ENCODE data around the gene CRADD.
"Not testable (repeated sequence)": the region's sequence is repeated elsewhere in the genome, so short reads cannot be mapped to it uniquely, and the experiment has no call there.

CRADD gene

DNA sequence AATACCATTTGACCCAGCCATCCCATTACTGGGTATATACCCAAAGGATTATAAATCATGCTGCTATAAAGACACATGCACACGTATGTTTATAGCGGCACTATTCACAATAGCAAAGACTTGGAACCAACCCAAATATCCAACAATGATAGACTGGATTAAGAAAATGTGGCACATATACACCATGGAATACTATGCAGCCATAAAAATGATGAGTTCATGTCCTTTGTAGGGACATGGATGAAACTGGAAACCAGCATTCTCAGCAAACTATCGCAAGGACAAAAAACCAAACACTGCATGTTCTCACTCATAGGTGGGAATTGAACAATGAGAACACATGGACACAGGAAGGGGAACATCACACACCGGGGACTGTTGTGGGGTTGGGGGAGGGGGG, 104.8 kb downstream of the CRADD start:
- DNase-seq (ENCODE audit: low read depth in 3 of 3, low spot score in 1 of 3) = not testable (repeated sequence)

DNA sequence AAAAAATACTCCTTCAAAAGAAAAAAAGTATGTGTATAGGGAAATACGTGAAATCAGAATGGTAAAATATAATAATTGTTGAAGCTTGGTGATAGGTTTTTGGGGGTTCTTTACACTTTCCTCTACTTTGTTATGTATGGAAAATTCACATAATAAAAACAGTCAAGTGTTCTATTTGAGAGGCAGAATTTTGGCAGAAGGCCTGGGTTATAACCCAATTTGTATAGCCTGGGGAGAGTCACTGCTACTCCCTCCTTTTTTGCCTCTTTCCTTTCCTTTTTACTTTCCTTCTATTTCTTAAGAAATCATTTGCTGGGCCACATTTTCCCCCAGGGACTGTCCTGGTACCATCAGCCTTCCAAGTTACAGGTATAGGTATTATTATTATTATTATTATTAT, 105.7 kb downstream of the CRADD start:
- DNase-seq (ENCODE audit: low read depth in 3 of 3, low spot score in 1 of 3) = no peak

DNA sequence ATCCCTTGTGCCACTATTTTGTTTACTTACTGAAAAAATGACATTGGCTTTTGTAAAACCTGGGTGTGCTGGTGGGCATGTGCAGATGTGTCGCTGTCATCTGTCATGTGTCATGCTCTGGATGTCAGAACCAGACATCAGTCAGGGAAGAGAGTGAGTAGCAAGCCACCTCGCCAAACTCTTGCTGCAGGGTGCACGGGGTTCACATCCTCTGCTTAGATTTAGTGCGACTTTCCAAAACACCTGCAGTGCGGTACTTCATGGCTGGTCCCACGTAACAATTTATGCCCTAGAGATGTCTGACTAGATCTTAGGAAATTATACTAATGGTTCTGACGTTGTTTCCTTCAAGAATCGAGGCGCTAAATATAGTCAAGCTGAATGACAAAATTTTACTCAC, 106.7 kb downstream of the CRADD start:
- no peak for DNase-seq (ENCODE audit: low read depth in 3 of 3, low spot score in 1 of 3)

DNA sequence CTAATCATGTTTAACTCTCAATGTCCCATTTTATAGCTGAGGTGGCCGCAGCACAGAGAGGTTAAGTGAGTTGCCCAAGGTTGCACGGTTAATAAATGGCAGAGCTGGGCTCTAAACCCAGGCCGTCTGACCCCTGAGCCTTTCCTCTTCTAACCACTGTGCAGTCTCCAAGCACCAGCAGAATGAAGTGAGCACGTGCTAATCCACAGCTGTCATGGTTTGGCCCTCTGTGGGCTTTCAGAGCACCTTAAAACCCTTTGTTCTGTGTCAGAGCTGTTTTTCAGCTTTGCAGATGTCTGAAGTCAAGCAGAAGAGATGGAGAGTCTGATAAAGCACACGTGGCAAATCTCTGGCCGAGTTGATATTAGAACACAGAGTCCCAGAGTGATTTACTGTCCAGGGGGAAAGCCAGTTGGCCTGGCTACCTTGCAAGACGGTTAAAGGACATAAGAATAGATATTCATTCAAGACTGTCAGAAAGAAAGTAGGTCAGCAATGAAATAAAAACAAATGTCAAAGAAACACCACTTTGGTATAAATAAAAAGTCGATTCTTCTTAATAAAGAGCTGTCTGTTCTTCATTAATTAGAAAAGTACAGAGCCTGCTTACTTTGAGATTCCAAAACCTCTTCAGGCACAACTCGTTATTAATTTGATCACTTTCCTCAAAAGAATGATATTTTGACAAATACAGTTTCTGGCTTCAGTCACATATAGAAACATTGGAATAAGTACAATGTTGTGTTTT, 107.3 kb downstream of the CRADD start:
- DNase-seq (ENCODE audit: low read depth in 3 of 3, low spot score in 1 of 3) = no peak

DNA sequence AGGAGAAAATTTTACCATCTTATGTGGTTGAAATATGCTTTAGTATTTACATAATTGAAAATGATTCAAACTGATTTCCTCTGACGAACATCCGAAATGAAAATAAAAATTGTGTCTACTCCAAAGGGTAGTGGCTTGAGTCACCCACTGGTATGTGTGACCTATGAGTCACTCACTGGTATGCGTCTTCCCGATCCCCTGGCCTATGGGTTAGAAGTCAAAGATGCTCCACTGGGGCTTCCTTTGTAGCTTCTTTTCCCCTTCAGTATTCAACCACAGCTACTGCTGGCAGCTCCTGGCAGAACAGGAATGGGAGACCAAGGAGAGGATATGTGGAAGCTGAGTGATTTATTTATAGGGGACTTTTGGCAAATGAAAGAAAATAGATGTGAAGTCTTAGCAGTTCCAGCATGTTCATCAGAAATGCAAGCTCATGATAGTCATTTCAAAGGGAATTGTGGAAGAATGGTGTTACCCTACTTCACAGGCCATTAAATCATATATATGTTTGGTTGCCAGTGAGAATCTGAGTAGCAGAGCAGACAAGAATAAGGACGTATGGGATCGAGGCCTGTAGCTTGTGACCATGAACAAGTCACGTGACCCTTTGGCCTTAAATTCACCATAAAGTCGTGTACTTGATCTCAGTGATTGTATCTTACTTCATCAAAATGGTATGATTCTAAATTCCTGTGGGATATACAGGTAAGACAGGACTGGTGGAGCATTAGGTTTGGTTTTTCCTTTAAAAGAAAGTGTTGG, 108.3 kb downstream of the CRADD start:
- DNase-seq (ENCODE audit: low read depth in 3 of 3, low spot score in 1 of 3) = no peak

DNA sequence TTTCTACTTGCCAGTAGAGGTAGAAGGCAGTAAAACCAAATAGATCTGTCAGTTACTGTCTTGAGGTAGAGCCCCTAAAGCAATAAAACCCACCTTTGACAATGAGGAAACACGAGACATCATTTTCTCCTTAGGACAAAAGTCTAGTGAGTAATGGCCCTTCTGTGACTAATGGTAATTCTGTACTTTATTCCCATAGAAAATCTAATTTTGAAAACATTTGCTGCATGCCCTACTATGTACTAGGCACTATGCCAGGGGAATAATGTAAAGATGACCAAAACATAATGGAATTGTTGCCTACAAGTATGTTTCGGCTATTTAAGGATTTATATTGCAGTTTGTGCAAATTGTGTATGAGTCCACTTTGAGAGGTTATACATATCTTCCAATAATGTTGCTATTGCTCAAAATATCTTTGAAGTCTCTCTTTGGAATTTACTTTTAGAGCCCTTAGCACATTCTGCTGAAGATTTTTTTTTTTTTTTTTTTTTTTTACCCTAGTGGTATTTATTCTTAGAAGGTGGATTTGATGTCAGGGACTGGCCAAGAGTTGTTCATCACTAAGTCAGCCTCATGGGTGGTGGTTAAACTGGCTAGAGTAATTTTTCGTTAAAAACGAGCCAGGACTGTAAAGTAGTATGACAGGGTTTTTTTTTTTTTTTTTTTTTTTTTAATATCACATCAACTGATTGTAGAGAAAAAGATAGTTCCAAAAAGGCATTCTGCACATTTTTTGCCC, 109.7 kb downstream of the CRADD start:
- no peak for DNase-seq (ENCODE audit: low read depth in 3 of 3, low spot score in 1 of 3)

DNA sequence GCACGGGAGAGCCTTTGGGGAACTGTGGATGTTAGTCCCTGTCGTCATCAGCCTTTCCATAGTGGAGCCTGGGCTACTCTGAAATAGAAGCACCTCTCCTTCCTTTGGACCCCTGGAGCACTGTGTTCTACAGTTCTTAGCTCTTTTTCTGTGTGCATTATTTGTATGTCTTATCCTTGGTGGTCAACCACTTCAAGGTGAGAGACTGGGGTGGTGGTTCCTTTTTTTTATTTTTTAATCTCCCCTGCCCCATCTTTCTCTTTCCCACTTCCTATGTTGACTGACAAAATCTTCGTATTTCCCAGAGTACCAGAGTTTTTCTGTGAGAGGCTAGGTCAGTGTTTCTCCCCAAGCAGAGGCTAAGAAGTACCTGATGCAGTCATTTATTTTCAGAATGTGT, 111.7 kb downstream of the CRADD start:
- DNase-seq (ENCODE audit: low read depth in 3 of 3, low spot score in 1 of 3) = no peak

DNA sequence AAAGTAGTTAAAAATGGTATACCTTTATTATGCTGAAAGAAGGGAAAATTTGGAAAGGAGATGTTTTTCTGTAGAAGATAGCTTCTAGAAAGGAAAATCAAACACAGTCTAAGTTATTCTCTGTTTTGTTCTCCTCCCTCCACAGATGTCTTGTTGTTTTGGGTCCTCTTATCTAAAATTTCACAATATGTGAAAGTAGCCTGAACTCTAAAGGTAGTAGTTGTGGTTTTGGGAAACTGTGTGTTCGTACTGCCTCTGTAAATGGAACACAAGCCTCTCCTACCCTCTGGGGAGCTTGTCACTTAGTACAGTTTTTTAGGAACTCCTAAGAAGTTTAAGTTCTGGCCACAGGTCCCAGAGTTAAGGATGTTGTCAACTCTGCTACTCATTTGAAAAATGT, 112.6 kb downstream of the CRADD start:
- DNase-seq (ENCODE audit: low read depth in 3 of 3, low spot score in 1 of 3) = no peak

DNA sequence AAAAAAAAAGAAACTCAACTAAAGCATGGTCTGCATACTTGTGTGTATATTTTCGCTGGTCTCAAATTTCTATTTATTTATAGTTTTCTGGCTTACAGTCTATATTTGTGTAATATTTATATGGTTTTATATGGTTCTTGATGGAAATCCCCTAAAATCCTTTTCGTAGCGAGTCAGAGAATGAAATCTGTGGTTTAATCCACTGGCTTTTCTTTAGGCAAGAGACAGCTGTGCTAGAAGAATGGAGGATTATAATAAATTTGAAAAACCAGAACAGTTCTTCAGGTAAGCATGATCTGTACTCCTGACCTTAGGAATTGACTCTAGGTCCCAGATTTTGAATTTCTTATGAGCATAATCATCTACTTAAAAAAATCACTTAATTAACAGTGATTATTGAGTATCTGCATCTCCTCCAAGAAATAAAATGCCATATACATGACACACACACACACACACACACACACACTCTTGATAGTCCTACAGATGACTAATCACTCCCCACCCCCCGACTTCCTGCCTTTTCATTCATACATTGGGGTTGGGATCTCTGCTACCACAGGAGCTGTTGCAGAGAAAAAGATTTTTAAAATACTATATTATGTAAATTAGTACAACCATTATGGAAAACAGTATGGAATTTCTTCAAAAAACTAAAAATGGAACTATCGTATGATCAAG, 113.4 kb downstream of the CRADD start:
- DNase-seq (ENCODE audit: low read depth in 3 of 3, low spot score in 1 of 3) = no peak

DNA sequence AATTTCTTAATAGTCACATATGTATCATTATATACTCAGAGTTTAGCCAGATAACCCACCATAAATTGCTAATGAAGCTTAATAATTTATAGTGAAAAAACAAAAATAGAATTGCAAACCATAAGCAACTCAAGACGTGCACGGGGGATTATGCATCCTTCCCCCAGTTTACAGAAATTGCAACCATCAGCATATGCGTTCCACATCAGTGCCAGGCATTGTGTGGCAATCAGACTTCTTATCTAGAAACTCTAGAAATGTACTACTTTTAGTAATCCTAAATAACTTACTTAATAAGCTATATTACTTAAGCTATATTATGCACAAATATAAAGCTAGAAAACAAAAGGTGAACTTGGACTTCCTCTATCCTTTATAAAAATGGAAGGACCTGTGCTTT, 115.8 kb downstream of the CRADD start:
- DNase-seq (ENCODE audit: low read depth in 3 of 3, low spot score in 1 of 3) = no peak

DNA sequence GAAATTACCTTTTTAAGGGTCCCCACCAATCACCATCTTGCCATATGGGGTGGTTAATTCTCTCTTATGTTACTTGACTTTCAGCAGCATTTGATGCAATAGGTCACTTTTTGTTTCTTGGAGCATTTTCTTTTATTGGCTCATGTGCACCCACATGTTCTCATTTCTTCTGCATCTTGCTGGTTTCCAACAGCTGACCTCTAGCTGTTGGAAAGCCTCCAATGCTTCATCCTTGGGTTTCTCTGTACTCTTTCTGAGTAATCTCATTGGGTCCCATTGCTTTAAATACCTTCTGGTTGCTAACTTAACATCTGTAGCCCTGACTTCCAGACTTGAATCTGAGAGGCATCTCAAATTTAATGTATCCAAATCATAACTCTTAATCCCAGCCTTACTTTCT, 116.8 kb downstream of the CRADD start:
- DNase-seq (ENCODE audit: low read depth in 3 of 3, low spot score in 1 of 3) = no peak

DNA sequence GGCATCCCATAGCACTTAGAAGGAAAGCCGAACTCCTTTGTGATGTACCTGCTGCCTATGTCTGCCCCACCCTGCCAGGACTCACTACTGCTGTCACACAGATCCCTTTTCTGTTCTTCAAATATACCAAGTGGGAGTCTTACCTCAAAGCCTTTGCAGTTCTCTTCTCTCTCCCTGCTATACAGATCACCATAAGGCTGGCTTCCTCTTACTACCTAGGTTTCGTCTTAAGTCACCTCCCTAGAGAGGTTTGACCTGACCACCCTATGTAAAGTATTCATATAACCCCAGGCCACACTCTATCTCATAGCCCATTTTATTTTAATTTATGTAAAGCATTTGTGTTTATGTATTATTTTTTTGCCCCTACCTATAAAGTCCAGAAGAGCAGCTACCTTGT, 117.6 kb downstream of the CRADD start:
- no peak for DNase-seq (ENCODE audit: low read depth in 3 of 3, low spot score in 1 of 3)

DNA sequence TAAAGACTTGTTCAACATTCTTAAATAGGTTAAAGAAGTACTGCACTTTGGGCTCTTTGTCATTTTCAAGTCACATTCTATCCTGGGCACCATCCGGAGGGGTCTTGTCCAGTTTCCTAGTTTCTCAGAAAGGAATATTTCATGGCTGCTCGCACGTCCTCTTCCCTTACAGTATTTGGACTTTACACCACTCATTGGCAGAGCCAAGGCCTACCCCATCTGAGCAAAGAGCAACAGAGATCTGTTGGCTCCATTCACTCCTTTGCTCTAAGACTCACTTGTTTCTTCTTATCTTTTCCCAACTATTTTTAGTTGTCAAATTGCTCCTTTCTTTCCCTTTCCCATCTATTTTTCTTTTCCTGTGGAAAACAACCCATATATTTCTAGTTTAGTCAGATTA, 118.2 kb downstream of the CRADD start:
- no peak for DNase-seq (ENCODE audit: low read depth in 3 of 3, low spot score in 1 of 3)

DNA sequence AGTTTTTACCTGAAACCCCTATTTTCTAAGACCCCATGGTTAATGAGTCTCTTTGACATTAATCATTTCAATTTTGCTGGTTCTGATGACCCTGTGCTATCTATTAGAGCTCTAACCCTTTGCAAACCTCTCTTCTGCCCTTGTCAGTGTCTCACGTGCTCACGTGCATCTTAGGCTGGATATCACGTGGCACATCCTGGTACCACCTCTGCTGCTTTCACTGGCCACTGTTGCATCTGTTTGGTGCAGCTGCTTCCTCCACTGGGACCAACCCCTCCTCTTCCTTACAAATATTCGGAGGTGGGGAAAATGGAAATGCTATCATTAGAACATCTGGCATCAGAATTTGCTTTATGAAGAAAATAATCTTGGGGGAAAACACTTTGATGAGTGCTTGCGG, 119.6 kb downstream of the CRADD start:
- no peak for DNase-seq (ENCODE audit: low read depth in 3 of 3, low spot score in 1 of 3)

DNA sequence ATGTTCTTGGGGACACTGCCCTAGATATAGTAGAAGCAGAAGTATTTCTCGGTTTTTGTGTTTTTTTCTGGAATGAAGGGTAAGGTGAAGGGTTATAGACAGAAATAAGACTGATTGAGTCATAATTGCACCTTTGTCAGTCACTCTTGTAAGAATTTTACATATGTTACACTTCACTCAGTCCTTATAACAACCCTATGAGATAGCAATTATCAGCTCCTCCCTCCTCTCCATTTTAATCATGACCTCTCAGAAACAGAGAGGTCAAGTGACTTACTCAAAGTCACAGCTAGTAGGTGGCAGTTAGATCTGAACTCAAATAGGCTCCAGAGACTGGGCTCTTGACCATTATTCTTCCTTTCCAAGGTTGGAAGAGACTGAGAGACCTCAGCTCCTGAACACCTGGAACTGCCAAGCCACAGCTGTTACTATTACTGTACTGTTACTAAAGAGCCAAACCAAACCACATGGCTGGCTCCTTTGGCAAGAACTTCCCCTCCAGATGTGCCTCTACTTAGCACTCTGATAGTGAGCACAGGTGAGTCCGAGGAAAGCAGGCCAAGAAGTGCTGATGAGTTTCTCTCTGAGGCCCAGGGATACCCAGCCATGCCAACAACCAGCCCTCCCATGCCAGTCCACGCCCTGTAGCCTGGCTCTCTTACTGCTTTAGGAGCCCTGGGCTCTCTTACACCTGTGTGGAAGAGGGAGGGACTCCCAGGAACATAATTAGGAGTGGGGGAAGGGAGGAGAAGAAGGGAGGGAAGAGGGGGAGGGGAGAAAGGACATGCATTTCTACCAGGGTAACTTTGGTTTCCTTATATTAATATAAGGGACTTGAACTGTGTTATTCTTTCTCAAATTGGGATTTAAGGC, 121.3 kb downstream of the CRADD start:
- DNase-seq (ENCODE audit: low read depth in 3 of 3, low spot score in 1 of 3) = no peak

DNA sequence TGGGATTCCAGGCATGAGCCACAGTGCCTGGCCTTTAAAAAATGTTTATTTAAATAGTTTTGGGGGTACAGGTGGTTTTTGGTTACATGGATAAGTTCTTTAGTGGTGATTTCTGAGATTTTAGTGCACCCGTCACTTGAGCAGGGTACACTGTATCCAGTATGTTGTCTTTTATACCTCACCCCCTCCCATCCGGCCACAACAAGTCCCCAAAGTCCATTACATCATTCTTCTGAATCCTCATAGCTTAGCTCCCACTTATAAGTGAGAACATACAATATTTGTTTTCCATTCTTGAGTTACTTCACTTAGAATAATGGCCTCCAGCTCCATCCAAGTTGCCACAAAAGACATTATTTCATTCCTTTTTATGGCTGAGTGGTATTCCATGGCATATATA, 124.5 kb downstream of the CRADD start:
- DNase-seq (ENCODE audit: low read depth in 3 of 3, low spot score in 1 of 3) = not testable (repeated sequence)

DNA sequence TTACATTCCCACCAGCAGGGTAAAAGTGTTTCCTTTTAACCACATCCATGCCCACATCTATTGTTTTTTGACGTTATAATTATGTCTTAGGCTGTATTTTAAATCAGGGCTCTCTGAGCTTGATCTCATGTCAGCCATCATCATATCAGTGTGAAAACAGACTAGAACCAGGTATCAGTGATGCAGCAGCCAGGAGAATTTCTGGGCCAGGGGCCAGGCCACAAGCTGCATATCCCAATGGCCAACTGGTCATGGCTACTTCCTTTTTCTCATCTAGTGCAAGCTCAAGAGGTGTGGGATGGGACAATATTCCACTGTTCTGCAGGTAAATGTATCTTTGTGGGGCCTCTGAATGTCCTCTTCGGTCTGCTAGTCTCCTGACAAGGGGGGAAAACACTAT, 125.1 kb downstream of the CRADD start:
- no peak for DNase-seq (ENCODE audit: low read depth in 3 of 3, low spot score in 1 of 3)

DNA sequence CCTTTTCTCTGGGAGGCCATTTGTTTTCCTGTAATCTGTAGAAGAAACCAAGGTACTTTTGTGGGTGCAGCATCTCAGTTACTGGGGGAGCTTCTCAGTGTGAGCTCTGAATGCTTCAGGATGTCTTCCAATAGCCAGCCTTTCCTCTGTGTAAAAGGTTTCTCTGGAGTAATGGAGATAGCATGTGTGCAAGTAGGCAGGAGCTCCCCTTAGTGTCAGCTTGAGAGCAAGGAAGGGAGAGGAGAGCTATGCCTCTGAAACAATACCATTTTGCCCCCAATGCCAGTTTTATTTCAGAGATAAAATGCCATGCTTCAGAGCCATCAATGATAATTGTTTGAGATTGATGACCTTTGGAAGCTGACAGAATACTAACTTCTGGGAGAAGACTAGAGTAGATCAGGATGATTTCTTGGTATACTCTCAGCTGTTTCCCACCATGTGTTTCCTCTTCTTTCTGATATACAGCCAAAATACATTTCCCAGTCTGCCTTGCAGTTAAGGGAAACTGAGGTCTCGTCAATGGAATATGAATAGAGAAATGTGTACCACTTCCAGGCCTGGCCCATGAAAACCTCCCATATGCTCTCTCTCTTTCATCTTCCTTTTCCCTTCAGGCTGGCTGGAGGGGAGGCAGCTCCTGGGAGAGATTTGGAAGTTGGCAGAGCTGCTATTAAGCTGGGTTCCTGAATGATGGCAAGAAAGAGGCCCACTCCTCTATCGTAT, 125.7 kb downstream of the CRADD start:
- no peak for DNase-seq (ENCODE audit: low read depth in 3 of 3, low spot score in 1 of 3)

DNA sequence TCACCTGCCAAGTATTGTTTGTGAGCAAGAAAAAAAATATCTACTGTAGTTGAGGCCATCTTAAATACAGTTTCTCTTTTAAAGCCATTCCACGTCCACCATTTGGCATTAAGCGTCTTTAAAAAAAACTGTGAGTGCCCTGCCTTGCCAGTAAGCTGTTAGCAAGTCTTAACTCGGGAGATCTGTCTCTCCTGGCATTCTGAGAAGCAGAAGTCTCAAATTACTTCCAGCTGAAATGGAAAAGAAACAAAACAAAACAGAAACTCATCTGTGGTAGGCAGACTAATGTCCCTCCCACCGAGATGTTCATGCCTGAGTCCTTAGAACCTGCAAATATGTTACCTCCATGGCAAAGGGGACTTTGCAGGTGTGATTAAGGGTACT, 126.2 kb downstream of the CRADD start:
- DNase-seq (ENCODE audit: low read depth in 3 of 3, low spot score in 1 of 3) = no peak
